D721Med (cell line): Measurements from ENCODE around the gene LRCOL1.

Source experiments
- DNase-seq: peaks from one replicate; pipeline ENCODE4 v3.0.0; 2011; ENCODE audit warnings: low spot score; ENCODE audit not compliant: insufficient read length
- FAIRE-seq: peaks from 2 replicates; lab custom pipeline; 2011; peaks lifted over from hg19 to GRCh38; lab: Jason Lieb, UNC
- CTCF ChIP-seq: IDR thresholded peaks from 2 replicates; pipeline ENCODE4 v1.5.1; 2012; ENCODE audit warnings: mild to moderate bottlenecking, control low read depth; ENCODE audit not compliant: insufficient read depth; ENCODE audit errors: missing control alignments

LRCOL1 gene

GRCh38 chr12:132579744-132580143 lies 30.6 kb downstream of the LRCOL1 start:
- DNase-seq (no peak), FAIRE-seq (no peak)
- TF ChIP-seq CTCF, result no peak

GRCh38 chr12:132578826-132579225 lies 31.6 kb downstream of the LRCOL1 start:
- no peak for FAIRE-seq
- no peak for TF ChIP-seq CTCF
- no peak for DNase-seq

GRCh38 chr12:132578118-132578517 lies 32.3 kb downstream of the LRCOL1 start:
- no peak for TF ChIP-seq CTCF
- DNase-seq, result no peak
- no peak for FAIRE-seq

- no peak for TF ChIP-seq CTCF
- FAIRE-seq (no peak), DNase-seq (no peak)
Observed at GRCh38 chr12:132577191-132577920, 33.0 kb downstream of the LRCOL1 start.

GRCh38 chr12:132576701-132577100 lies 33.7 kb downstream of the LRCOL1 start:
- FAIRE-seq, result no peak
- TF ChIP-seq CTCF, result no peak
- no peak for DNase-seq

- FAIRE-seq (no peak), DNase-seq (no peak)
- no peak for TF ChIP-seq CTCF
Observed at GRCh38 chr12:132575661-132576060, 34.7 kb downstream of the LRCOL1 start.

- DNase-seq, result no peak
- FAIRE-seq, result no peak
- TF ChIP-seq CTCF, result no peak
Observed at GRCh38 chr12:132574271-132574996, 35.9 kb downstream of the LRCOL1 start.
